ENCODE measurements around the gene ITGA6.

ITGA6 gene

DNA sequence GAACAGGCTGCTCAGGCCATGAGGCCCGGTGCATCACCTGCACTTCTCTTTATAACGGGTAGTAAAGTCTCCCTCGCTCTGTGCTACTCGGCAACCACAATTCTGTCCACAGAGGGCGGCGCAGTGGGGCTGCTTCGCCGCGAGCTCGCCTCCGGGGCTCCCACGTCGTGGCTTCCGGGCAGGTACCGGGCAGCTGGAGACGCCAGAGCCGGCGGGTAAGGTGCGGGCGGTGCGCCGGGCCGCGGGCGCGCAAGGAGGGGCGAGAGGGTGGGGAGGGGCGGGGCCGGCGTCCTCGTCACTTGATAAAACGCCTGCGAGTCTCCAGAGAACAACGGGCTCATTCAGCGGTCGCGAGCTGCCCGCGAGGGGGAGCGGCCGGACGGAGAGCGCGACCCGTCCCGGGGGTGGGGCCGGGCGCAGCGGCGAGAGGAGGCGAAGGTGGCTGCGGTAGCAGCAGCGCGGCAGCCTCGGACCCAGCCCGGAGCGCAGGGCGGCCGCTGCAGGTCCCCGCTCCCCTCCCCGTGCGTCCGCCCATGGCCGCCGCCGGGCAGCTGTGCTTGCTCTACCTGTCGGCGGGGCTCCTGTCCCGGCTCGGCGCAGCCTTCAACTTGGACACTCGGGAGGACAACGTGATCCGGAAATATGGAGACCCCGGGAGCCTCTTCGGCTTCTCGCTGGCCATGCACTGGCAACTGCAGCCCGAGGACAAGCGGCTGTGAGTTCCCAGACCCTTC lies at the start of gene ITGA6:
TSS of gene ITGA6 (plus strand) at position 331 of the 734 bp plus-strand sequence.
- DNase-seq: peak; percentile 70

DNA sequence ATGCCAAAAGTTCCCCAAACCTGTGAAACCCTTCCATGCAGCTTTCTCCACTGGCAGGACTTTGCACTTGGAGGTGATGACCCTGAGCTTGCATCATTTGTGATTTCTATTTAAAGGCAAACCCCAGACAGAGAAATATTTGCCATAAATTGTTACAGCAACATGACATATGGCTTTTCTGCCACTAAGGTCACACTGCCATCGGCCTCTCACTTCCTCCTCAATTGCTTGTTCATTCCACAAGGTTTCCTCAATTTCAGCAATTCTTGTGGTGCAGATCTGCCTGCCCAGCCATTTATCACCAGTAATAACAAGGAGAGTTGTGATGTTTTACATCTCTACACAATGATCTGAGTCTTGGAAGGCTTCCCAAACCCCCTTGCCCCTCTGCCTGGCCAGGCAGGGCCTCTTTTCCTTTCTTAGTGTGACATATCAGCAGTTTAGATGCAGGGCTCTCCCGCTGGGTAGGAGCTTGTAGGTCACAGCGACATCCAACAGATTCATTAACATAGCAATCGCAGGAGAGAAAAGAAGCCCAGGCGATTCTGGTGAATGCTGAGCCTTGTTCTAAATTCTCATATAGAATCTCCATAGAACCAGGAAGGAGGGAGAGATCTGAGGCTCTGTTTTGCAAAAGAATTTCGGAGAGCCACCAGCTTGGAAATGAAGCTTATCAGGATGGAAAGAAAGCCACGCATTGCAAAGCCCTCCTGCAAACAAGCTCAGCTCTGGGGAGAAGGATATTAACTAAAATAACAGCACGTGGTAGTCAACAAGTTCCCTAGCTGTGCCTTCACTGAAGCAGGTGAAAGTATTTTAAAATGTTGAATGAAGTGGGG lies 46.7 kb upstream of the ITGA6 start:
- no peak for DNase-seq

DNA sequence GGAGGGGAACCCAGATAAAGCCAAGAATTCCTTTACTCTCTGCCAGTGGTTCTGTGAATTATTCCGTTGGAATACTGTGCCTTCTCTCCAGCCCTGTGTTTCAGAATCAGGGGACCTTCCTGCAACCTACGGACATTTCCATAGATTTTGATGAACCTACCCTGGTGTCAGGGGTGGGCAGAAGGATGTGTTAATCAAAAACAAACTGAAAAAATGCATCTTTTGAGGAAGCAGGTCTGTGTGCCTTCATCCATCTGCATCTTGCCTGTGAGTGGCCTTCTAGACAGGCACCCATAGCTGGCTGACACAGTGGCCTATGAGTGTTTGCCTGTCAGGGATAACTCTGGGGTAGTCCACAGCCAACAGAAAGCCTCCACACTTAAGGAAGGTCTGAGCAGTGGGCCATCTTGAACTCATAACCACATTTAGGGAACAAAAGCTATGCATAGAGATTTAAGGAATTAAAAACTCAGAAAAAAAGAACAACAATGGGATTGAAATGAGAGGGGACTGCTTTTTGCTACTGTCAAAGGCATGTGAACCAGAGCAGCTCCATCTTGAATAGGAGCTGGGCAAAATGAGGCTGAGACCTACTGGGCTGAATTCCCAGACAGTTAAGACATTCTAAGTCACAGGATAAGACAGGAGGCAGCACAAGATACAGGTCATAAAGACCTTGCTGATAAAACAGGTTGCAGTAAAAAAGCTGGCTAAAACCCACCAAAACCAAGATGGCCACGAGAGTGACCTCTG lies 45.9 kb upstream of the ITGA6 start:
- DNase-seq: no peak

DNA sequence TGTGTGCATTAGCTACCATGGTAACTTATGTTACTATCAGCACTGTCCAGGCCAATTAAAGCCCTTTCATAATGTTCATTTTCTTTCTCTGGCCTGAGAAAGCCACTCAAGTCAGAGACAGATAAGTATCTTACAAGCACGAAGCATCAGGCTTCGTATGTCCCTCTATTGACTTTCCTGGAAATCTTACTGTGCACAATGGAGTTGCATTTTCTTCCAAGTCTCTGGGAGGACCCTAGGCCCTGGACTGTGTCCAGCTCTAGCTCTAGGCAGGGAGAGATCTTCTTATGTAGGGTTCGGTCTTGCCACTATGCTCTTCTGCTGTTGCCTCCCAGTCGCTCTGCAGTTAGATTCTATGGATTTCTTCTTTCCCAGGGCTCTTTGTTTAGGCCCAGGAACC lies 40.0 kb upstream of the ITGA6 start:
- DNase-seq: no peak

DNA sequence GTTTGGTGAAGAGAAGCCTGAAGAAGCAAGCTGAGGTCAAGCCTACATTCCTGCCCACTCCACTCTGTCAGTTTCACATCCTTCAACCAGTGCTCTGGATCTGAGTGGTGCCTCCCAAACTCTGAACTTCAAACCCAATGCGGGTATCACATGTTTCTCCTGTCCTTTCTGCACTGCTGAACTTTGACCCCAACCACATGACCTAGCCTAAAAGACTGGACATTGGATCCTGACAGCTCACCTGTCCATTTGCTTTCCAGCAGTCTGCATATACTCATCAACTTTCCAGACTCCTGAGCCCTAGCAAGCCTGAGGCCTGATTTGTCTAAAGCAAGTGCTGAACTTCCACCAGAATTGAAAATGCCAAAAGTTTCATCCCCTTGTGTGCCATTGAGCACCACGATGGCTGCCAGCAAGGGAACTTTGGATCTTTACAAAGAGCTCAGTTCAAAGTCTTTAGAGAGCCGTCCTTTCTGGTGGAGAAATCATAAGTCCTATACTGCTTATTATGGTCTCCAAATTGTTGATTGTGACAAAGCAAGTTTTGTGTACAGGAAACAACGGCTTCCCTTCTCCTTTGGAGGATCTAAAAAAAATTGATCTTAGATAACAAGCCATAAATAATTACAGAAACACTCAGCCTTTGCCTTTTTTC lies 37.6 kb upstream of the ITGA6 start:
- no peak for DNase-seq

DNA sequence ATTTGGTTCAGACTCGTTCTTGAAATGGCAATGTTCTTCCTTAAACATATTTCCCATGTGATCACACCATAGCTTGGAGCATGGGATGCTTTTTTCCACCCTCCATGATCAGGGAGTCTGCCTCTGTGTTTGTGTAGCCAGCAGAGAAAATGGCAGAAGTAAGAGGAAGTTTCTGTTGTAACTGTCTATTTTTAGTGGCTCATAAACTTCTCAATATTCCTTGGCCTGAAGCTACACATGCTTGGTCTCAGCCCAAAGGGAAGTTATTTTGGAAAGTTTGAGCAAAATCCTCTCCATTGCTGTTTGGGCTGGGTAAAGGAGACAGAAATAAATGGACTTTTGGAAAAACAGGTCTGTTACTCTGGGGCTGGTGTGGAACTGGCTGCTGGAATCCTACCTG lies 33.4 kb upstream of the ITGA6 start:
- no peak for DNase-seq

DNA sequence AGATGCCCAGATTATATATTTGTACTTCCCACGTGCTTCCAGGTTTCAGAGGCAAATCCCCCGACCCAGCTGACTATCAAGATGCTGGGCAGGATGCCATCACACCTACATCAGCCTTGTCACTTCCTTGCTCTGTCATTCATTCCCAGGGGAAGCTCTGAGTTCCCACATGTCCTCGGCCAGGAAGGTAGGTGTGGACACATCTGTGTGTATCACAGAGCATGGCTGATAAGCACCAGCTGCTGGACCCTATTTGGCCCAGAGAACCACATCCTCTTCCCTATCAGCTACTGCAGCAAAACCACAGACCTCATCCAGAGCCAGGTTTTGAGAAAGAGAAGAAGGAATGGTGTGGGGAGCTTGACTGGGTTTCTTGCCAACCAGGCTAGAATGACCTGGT lies 31.9 kb upstream of the ITGA6 start:
- no peak for DNase-seq

DNA sequence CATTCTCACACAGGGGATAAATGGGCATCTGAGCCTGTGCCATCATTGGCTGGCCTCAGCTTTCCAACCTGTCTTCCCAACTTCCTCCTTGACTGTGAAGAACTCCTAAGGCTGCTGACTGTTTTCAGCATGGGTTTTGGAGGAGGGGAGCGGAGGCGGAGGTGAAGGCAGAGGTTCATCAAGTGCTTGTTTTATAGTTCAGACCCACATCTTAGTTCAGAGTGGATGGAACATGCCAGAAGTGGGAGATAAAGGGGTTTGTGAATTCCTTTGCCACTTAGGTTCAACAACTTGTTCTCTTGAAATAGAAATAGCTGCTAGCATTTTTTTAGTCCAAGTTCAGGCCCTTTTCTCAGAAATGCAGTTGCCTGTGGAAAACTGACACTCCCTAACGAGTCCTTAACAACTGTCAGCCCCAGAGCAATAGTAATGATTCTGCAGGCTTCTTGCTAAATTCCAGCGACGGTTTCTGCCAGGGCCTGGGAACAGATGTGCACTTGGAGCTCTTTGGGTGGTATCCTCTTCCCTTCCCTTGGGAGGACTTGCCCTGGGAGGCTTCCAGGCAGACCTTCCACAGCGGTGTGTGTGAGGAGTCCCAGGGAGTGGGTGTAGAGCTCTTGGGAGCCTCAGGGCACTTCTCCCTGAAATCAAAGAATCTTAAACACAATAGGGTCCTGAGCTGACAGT lies 30.1 kb upstream of the ITGA6 start:
- DNase-seq: no peak

DNA sequence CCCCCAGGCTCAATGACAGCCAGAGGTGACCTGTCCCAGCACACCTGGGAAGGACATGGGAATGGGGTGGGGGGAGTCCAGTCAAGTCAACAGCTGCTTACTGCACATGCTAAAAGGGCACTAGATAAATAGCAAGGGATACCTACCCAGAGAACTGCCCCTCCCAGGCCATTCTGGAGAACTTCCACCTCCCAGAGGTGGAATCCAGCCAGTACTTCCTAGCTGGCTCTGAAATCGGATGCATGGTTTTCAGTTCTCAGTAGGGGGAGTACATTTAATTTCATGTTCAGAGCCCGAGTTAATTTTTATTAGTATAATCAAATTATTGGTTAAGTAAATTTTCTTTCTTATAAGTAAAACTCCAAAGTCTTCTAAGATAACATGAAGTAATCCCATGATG lies 28.9 kb upstream of the ITGA6 start:
- DNase-seq: no peak

DNA sequence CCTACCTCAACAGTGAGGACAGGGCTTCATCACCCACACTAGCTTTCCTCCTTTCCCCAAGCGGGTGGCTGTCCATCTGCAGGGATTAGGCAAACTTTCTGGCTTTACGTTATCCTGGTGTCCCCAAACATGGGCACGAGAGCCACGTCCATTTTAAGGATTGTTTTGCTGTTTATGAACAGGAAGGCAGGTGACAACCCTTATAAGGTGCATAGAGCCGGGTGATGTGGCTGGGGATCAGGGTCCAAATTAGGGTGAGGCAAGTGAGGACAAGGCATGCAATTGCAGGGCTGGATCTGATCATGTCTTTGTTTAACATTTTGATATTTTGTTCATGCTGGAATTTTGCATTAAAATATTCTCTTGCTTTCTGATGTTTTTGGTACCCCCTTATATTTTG lies 27.6 kb upstream of the ITGA6 start:
- no peak for DNase-seq

DNA sequence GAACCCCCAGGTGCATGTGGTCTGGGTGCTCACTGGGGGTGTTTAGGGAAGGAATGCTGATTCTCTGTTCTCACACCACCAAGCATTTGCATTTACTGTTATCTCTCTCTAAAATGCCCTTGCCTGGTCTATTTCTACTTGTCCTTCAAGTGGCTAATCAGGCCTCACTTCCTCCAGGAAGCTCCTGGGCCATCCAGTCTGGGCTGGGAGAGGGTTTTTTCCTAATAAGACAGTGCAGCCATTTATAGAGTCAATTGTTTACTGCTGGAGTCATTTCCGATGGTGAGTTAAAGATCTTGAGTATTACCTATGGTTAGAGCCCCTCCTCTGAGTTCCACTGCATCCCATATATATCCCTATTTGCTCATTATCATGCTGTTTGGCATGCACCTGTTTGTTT lies 25.2 kb upstream of the ITGA6 start:
- no peak for DNase-seq

DNA sequence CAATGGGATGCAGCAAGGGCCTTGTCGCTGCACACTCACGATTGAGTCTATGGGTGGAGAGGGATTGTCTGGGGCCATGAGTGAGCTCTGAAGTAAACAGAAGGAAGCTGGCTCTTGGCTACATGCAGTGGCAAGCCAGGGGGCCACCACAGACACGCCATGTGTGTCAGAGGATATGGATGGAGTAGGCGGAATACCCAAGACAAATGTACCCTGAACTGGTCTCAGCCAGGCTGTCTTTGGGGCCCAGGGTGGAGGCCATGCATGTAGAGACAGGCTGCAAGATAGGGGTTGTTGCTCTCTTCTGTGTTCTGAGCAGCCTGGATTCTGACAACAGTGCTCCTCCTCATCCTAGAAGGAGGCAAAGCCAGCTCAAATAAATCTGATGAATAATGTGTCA lies 24.0 kb upstream of the ITGA6 start:
- no peak for DNase-seq

DNA sequence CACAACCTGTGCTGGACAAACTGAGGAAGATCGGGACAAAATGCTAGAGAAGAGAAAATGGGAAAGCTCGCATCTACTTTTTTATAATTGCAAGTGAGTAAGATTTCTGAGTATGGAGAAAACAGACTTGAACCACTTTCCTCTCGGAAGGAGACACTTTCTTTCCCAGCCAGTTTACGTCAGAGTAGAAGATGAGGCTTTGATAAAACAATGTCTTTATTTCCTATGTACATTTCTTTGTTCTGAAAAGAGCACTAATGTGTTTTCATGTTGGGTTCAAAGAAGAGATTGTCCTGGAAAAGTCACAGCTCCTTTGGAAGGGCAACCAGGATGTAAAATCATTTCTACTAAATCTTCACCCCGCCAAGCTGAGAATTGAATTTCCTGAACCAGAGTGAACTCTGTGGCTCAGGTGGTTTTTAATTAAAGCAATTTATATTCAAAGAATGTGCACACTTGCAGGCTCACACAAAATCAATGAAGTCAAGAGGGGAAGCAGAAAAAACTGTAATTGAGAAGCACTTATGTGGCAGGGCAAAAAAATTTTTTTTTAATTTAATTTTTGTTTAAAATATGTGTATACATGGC lies 23.4 kb upstream of the ITGA6 start:
- no peak for DNase-seq

DNA sequence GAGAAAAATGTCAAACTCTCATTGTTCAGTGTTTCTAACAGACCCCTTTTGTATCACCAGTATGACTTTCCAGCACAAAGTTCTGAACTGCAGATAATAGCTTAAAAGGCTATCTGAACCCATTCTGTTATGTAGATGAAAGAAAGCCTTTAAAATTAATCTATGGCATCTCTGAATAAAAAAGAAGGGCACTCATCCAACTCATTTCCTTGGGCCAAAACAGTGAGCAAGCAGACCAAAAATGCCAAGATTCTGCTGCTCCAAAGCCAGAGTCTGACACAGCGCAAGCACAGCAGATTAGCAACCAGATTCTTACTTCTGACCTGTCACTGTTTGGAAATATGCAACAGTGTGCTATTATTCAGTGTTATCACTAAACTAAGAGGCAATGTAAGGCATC lies 22.6 kb upstream of the ITGA6 start:
- no peak for DNase-seq

DNA sequence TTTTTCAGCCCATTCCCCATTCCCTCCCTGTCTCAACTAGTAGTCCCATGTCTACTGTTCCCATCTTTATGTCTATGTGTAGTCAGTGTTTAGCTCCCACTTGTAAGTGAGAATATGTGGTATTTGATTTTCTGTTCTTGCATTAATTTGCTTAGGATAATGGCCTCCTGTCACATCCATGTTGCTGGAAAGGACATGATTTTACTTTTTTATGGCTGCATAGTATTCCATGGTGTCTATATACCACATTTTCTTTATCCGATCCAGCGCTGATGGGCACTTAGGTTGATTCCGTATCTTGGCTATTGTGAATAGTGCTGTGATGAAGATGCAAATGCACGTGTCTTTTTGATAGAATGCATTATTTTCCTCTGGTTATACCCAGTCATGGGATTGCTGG lies 21.7 kb upstream of the ITGA6 start:
- DNase-seq: no peak

DNA sequence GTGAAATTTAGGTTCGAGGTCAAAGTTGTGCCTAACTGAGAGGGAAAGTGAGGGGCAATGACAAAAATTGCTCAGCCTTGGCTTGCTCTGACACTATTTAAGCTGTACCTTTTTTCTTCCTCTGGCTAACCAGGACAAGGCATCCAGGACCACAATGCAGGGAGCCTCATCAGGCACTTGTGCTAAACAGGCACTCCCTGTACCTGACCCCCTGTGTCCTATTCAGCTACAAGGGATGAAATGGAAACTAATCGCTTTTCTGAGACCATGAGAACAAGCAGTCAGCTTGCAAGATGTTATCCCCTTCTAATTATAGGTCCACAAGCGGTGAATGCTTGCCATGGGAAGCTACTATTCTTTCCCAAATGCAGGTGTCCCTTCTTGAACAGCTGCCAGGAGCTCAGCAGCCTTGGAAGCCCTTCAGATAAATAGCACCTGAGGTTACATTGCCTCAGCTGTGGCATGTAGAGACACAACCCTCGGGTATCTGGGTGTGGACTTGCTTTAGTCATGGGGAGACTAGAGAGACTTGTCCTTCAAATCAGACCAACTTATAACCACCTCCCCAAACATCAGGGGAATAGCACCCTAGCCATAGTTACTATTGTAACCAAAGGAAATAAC lies 19.1 kb upstream of the ITGA6 start:
- DNase-seq: no peak

DNA sequence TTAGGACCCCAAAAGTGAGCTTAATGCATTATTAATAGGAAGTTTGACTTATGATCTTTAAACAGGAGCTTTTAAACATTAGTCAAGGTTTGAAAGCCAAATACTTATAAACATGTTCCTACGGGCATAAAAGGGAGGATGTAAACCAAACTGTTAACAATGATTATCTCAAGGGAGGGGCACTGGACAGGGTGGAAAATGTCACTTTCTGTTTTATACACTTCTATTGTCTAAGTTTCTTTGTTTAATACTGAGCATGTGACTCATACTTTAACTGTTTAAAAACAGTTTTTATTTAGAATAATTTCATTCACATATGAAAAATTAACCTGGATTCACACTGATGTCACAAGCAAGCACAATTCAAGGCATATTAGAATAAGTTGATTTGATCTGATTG lies 18.3 kb upstream of the ITGA6 start:
- no peak for DNase-seq

DNA sequence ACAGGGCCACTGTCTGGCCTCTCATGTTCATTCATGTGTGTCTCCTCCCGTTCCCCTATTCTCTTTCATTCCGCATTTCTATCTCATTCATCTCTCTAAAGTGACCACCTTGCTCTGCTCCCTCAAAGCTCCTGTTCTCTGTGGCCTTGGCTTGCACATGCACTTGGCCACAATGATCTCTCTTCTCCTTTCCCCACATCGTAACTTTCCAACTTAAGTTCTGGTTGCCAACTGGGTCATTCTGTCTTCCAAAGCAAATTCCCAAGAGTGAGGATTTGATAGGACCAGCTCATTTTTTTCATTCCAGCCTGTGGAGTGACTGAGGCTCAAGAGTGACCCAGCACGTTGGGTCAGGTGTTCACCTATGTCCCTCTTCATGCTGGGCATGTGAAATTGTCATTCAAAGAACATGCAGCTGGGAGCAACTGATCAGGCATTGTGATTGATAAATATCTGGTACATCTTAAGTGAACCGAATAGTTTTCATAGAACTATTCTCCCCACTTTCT lies 14.3 kb upstream of the ITGA6 start:
- no peak for DNase-seq

DNA sequence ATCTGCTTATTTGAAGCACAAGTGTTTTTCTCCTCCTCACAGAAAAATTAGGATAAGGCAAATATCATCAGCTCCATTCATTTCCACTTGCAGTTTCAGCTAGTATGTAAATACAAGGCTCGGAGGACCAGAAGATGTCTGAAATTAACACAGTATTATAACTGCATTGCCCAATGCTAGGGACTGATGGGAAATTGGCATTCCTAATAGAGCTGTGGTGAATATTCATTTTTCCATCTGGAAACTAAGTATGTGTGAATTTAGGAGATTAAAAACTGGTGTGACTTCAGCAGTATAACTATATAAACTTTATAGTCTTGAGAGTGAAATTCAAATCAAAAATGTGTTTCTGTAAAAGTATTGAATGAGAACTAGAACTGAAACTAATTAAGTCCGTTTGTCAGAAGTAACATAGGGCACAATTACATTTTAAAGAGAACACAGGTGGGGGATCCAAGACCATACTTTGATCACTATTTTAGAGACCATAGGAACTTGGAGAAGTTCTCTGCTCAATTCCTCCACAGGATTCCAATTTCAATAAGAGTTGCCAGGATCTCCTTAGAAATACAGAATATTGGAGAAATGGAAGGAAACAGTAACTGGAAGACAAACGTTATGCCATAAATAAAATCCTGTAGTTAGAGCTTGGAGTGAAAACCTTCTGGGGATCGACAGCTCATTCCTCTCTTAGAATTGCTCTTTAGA lies 12.1 kb upstream of the ITGA6 start:
- DNase-seq: no peak

DNA sequence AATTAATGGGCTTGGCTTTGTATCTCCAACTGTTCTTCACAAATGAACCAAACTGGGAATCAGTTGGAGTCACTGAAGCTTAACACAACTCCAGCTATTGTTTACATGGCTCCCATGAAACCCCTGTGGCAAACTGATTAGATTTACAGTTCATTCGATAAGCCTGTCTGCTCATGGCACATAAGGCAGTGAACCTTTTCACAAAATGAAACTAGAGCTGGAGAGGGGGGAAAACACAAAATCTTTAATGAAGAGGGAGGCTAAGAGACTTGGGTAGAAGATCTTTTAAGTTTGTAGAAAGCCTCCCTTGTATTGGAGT lies 11.6 kb upstream of the ITGA6 start:
- DNase-seq: no peak

DNA sequence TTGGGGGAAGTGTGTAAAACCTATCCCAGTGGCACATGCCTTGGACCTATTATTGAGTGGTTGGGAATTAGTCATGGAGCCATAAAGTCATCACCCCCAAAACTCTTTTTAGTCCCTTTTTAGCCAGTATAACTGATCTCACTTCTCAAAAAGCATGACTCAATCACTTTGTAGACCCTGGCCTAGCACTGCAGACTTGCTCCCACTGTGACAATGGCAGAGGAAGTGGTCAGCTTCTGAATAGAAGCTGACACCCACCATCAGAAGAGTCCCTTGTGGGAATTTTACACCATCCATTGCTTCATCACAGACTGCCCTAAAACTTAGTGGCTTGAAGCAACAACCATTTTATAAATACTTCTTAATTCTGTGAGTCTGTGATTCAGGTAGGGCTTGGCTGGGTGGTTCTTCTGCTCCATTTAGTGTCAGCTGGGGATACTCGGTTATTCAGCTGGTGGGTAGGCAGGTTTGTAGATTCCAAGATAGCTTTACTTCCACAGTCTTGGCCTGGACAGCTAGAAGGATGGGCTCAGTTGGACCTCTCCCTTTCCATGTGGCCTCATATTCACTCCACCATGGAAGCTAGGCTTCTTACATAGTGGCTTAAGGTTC lies 10.8 kb upstream of the ITGA6 start:
- no peak for DNase-seq

All from activated CD4-positive, alpha-beta T cell treated with anti-CD3 and anti-CD28 coated beads, Interleukin-2, amount 50 U/mL, for 1 hour (primary cell).